Central memory CD8-positive, alpha-beta T cell (primary cell): Measurements from ENCODE around the gene CRLF1.

ENCODE experiments used
- ATAC-seq: fragments of 150-1000 bp; cut with Tn5 transposase; replicated peaks from 2 replicates; pipeline ENCODE4 v1.10.0; 2022; ENCODE audit warnings: mild to moderate bottlenecking, moderate FRiP score, moderate number of reproducible peaks; ENCODE audit not compliant: poor library complexity, severe bottlenecking; ENCODE audit errors: extremely low read depth
- DNase-seq, 2 donors: peaks; one replicate each; pipeline ENCODE4 v3.0.0; 2021; ENCODE audit warnings: low spot score in 2 of 2
- H3K27ac Mint-ChIP-seq: one replicate; pipeline ENCODE4 v1.8.0; 2022; ENCODE audit warnings: low read depth, mild to moderate bottlenecking, moderate library complexity, mixed read lengths
- H3K27me3 Mint-ChIP-seq: one replicate; pipeline ENCODE4 v1.8.0; 2022; ENCODE audit warnings: mixed read lengths
- H3K36me3 Mint-ChIP-seq: one replicate; pipeline ENCODE4 v1.8.0; 2022; ENCODE audit warnings: mild to moderate bottlenecking, moderate library complexity, mixed read lengths; ENCODE audit not compliant: insufficient read depth
- H3K4me1 Mint-ChIP-seq: one replicate; pipeline ENCODE4 v1.8.0; 2022; ENCODE audit warnings: mixed read lengths
- H3K4me3 Mint-ChIP-seq: one replicate; pipeline ENCODE4 v1.8.0; 2022; ENCODE audit warnings: mild to moderate bottlenecking, moderate library complexity, mixed read lengths
- H3K9me3 Mint-ChIP-seq: one replicate; pipeline ENCODE4 v1.8.0; 2022; ENCODE audit warnings: mixed read lengths

The CRLF1 gene

DNA sequence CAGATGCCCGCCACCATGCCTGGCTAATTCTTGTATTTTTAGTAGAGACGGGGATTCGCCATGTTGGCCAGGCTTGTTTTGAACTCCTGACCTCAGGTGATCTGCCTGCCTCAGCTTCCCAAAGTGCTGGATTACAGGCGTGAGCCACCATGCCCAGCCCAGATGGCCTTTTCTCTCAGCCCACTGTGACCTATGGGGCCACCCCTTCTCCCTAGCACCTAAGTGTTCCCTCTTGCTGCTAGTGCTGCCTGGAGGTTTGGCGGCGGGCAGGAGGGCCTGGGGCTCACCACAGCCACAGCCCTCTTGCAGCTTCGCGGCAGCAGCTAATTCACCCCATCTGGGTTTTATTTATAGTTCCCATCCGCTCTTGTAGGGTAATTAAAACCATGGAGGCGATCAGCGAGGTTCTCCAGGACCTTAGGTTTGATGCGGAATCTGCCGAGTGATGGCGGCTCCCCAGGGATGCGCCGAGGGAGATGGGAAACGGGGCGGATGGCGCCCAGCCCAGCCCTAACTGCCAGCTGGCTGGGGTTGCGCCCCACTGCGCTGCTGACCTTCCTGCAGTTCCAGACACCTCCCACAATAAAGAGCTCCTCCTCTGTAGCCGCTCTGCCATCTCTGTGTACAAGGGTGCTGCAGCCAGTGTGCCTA lies 14.7 kb downstream of the CRLF1 start:
- Mint-ChIP-seq H3K4me1 (peaks cover 32% of the 10 kb centered on the region), H3K36me3 (peaks cover 17% of the 10 kb centered on the region), H3K4me3 (no peak overlapping the region), H3K9me3 (no peaks in the 10 kb centered on the region), H3K27ac (peak overlapping the region; percentile 65), H3K27me3 (no peaks in the 10 kb centered on the region)
- no peak for ATAC-seq
- DNase-seq = no peak

DNA sequence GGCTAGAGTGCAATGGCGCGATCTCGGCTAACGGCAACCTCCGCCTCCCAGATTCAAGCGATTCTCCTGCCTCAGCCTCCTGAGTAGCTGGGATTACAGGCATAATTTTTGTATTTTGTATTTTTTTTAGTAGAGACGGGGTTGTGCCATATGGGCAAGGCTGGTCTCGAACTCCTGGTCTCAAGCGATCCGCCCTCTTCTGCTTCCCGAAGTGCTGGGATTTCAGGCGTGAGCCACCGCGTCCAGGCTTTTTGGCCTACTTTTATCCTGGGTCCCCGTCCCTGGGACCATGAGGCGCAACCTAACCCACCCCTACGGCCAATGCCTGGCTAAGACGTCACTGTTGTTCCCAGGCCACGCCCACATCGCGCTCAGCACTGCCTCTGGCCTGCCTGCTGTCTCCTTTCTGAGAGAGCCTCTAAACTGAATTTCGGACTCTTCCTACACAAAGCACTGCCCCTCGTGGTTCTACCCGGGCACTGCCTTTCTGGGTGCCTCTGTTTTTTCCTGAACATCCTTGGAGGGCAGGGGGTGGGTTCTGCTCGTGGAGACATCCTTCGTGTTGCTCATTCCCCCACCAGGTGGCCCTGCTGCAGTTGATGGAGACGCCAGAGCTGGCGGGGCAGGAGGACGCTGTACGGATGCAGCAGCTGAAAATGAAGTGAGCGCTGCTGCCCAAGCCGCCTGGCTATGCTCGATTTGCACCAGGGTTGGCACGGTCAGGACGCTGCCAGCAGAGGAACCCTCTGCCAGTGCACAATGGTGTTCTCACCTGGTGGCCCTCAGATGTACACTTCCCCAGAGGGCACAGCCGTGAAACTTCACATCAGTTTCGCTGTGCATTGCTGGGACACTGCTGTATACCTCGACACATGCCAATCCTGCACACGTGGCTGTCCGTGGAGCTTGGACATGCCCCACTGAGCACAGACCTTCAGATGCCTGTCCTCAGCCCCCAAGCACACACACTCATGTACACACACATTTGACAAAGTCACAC lies 16.0 kb downstream of the CRLF1 start:
- no peaks in the 10 kb centered on the region for H3K27me3 Mint-ChIP-seq
- H3K36me3 Mint-ChIP-seq = peaks cover 17% of the 10 kb centered on the region
- ATAC-seq (no peak), DNase-seq (no peak)
- H3K4me3 Mint-ChIP-seq = peak overlapping the region; percentile 82
- H3K4me1 Mint-ChIP-seq = peaks cover 31% of the 10 kb centered on the region
- no peaks in the 10 kb centered on the region for H3K9me3 Mint-ChIP-seq
- peak overlapping the region; percentile 87 for H3K27ac Mint-ChIP-seq

DNA sequence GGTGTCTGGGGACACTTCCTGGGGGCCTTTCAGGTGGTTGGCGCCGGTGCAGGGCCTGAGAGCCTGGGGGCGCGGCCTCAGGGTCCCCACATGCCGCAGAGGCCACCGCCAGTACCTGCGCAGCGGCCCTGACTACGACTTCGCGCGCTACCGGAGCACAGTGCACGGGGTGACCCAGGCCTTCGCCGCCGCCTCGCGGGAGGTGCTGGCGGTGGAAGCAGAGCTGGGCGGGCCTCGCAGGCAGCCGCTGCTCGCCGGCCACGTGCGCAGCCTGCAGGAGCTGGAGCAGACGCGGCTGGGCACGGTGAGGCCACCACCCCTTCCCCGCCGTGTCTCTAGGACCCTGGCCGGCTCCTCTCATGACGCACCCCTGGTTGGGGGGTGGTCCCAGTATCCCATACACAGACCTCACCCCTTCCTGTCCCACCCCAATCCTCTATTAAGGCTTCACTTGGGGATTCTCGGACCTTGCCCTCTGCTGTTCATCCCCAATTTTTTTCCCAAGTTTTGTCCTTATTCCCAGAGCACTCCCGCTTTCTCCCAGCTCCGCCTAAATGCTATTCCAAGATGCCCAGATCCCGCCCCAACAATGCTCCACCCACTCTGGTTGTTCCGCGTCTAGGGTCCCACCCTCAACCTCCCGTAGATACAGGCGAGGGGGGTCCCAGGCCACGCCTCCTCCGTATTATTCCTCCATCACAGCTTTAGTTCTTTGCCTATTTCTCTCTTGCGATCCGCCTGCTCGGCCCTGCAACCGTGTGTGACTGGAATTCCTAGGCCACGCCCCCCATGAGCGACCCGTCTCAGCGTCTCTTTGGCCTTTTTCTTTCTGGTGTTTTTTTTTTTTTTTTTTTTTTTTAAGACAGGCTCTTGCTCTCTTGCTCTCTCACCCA lies 17.0 kb downstream of the CRLF1 start:
- ATAC-seq (peak; percentile 74), DNase-seq (peak in 1 of 2 donors; percentile 60)
- peak overlapping the region; percentile 82 for H3K4me3 Mint-ChIP-seq
- no peaks in the 10 kb centered on the region for H3K27me3 Mint-ChIP-seq
- peak overlapping the region; percentile 87 for H3K27ac Mint-ChIP-seq
- H3K36me3 Mint-ChIP-seq = peaks cover 17% of the 10 kb centered on the region
- no peaks in the 10 kb centered on the region for H3K9me3 Mint-ChIP-seq
- peaks cover 32% of the 10 kb centered on the region for H3K4me1 Mint-ChIP-seq

DNA sequence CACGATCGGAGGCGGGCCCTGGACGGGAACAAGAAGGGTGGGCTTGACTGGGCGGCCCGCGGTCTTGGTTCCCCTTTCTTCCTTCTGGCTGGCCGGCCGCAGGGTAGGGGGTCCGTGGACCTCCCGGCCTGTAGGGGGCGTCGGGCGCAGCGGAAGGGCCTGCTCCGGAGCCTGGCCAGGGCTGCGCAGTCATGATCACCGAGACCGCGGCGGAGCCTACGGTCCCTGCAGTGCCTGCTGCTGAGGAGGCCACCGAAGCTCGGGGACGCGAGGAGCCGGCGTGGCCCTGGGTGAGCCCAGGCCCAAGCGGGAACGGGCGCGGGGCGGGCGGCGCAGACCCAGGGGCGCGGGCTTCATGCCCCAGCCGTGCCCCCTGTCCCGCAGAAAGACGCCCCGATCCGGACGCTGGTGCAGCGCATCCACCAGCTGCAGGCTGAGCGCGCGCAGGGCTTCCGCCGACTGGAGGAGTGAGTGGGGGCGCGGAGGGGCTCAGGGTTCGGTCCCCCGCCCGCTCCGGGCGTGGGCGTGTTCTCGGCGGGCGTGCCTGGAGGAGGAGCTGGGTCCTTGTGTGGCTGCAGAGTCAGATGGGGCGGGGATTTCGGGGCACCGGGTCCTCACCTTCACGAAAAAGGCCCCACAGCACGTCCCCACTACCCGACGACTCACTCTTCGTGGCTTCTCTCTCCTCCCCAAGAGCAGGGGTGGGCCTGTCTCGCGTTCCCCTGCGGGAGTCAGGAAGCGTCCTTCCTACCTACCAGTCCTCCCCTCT lies 17.8 kb downstream of the CRLF1 start, which contains the start of gene REX1BD:
Gene REX1BD (plus strand): TSS at position 188 of the 769 bp plus-strand sequence. CDS start 4 bp downstream, at position 192.
- Mint-ChIP-seq H3K27me3 (no peaks in the 10 kb centered on the region), H3K4me3 (peak within 1 kb of the TSS; percentile 82), H3K36me3 (peaks cover 17% of the 10 kb centered on the region), H3K27ac (peak within 1 kb of the TSS; percentile 87), H3K9me3 (no peaks in the 10 kb centered on the region), H3K4me1 (peaks cover 29% of the 10 kb centered on the region)
- DNase-seq = peak; percentile 78 to 82
- ATAC-seq = peak; percentile 69

DNA sequence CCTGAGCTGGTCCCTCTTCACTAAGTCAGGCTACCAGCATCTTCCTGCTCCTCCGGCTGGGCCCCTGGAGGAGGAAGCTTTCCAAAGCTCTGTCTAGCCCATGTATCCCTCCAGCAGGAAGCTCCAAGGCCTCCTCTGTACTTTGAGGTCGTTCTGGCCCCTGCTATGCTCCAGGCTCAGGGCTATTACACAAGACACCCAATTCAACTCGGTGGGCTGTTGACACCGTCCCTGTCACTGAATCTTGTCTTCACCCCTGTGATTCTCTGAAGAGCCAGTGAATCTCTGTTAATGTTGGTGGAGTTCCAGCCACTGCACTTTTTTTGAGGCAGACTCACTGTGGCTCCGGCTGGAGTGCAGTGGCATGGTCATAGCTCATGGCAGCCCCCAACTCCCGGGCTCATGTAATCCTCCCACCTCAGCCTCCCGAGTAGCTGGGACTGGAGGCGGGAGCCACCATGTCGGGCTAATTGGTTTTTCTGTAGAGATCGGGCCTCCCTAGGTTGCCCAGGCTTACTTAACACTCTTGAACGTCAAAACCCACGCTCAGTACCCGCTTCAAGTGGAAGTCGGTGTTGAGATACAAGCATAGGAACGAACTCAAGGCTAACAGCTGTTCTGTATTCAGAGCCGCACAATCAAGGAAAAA lies 18.5 kb downstream of the CRLF1 start:
- no peak for ATAC-seq
- Mint-ChIP-seq H3K36me3 (peaks cover 17% of the 10 kb centered on the region), H3K27ac (peak overlapping the region; percentile 67), H3K4me3 (peak overlapping the region; percentile 82), H3K27me3 (no peaks in the 10 kb centered on the region), H3K9me3 (no peaks in the 10 kb centered on the region), H3K4me1 (peaks cover 29% of the 10 kb centered on the region)
- no peak for DNase-seq

DNA sequence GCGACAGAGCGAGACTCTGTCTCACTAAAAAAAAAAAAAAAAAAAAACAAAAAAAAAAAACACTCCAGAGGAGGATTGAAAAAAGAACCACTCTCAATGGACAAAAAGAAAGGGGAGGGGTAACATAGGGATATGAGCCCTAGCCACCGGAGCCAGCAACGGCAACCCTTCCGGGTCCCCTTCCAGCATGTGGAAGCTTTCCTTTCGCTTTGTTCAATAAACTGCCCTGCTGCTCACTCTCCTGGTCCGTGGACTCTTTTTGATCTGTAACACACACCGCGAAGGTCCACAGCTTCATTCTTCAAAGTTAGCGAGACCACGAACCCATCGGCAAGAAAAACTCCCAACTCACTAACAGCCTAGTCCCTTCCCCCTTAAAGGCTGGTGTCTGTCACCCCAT lies 19.0 kb downstream of the CRLF1 start:
- DNase-seq (no peak), ATAC-seq (no peak)
- H3K9me3 Mint-ChIP-seq = no peaks in the 10 kb centered on the region
- no peak overlapping the region for H3K27ac Mint-ChIP-seq
- peaks cover 13% of the 10 kb centered on the region for H3K36me3 Mint-ChIP-seq
- H3K27me3 Mint-ChIP-seq = no peaks in the 10 kb centered on the region
- H3K4me1 Mint-ChIP-seq = peaks cover 29% of the 10 kb centered on the region
- H3K4me3 Mint-ChIP-seq = no peak overlapping the region

DNA sequence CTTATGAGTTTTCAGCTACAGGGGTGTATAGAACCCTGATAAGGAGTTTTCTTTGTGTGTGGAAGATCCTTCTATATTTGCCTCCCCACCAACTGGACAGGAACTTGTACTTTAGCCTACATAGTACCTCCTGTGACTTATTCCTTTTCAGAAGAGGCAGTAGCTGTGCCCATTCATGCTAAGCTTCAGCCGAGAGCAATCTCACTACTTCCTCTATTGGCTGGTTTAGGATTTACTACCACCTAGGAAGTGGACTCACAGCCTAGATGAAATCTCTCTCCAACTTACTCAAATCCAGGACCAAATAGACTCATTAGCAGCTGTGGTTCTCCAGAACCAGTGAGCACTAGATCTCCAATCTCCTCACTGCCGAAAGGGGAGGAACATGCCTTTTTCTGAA lies 20.3 kb downstream of the CRLF1 start:
- H3K9me3 Mint-ChIP-seq = no peaks in the 10 kb centered on the region
- H3K36me3 Mint-ChIP-seq = peaks cover 12% of the 10 kb centered on the region
- no peak for ATAC-seq
- H3K4me1 Mint-ChIP-seq = peaks cover 29% of the 10 kb centered on the region
- H3K27ac Mint-ChIP-seq = no peak overlapping the region
- H3K4me3 Mint-ChIP-seq = no peak overlapping the region
- H3K27me3 Mint-ChIP-seq = no peaks in the 10 kb centered on the region
- DNase-seq = no peak

DNA sequence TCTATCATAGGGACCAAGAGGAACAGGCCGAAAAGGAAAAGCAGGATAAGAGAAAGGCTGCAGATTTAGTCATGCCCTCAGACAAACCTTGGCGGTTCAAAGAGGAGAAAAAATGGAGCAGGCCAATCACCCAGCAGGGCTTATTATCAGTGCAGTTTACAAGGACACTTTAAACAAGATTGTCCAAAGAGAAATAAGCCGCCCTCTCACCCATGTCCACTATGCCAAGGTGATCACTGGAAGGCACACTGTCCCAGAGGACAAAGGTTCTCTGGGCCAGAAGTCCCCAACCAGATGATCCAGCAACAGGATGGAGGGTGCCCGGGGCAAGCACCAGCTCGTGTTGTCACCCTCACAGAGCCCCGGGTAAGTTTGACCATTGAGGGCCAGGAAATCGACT lies 26.3 kb downstream of the CRLF1 start:
- Mint-ChIP-seq H3K27ac (no peak overlapping the region), H3K36me3 (peaks cover 21% of the 10 kb centered on the region), H3K4me3 (no peak overlapping the region), H3K27me3 (no peaks in the 10 kb centered on the region), H3K4me1 (peaks cover 2% of the 10 kb centered on the region), H3K9me3 (no peaks in the 10 kb centered on the region)
- no peak for ATAC-seq
- no peak for DNase-seq

DNA sequence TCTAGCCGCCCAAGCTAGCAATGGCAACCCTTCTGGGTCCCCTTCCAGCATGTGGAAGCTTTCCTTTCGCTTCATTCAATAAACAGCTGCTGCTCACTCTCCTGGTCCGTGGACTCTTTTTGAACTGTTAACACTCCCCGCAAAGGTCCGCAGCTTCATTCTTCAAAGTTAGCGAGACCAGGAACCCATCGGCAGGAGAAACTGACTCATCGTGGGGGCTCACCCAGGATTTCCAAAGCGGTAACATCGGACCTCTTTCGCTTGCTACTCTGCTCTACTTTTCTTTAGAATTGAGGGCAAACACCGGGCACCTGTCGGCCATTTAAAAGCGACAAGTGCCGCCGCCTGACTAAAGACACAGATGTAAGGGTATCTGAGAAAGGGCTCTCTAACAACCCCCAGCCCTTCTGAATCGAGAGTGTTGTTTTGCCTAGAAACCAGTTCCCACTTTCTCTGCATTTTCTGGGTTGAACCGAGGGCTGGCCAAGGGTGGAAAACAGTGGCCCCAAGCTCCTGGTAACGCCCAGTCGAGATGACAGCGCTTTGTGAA lies 29.2 kb downstream of the CRLF1 start:
- Mint-ChIP-seq H3K27ac (no peak overlapping the region), H3K4me3 (no peak overlapping the region), H3K36me3 (peaks cover 42% of the 10 kb centered on the region), H3K27me3 (no peaks in the 10 kb centered on the region), H3K9me3 (no peaks in the 10 kb centered on the region), H3K4me1 (peaks cover 12% of the 10 kb centered on the region)
- ATAC-seq (no peak), DNase-seq (no peak)

DNA sequence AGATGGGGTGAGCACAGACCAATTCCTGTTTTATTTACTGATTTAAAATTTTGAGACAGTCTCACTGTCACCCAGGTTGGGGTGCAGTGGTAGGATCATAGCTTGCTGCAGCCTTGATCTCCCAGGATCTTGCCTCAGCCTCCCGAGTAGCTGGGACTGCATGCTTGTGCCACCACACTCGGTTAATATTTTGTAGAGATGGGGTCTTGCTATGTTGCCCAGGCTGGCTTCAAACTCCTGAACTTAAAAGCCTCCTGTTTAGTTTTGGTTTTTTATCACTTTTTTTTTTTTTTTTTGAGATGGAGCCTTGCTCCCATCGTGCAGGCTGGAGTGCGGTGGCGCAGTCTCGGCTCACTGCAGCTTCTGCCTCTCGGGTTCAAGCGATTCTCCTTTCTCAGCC lies 30.2 kb downstream of the CRLF1 start:
- peaks cover 23% of the 10 kb centered on the region for H3K4me1 Mint-ChIP-seq
- no peak overlapping the region for H3K27ac Mint-ChIP-seq
- DNase-seq = no peak
- H3K36me3 Mint-ChIP-seq = peaks cover 50% of the 10 kb centered on the region
- ATAC-seq = no peak
- H3K4me3 Mint-ChIP-seq = no peak overlapping the region
- no peaks in the 10 kb centered on the region for H3K27me3 Mint-ChIP-seq
- no peaks in the 10 kb centered on the region for H3K9me3 Mint-ChIP-seq

DNA sequence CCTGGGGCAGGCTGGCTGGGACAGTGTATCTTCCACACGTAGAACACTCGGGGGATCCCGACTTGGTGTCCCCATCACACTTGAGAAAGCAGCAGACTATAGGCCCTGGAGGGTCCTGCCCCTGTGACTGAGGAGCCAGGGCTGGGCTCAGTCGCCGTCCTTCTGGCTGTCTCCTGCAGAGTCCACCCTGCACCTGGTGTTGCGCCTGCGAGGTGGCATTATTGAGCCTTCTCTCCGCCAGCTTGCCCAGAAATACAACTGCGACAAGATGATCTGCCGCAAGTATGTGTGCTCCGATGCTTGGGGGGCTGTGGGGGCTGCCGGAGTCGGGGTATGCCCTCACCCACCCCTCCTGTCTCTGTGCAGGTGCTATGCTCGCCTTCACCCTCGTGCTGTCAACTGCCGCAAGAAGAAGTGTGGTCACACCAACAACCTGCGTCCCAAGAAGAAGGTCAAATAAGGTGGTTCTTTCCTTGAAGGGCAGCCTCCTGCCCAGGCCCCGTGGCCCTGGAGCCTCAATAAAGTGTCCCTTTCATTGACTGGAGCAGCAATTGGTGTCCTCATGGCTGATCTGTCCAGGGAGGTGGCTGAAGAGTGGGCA lies 31.8 kb downstream of the CRLF1 start:
- no peak overlapping the region for H3K4me3 Mint-ChIP-seq
- H3K27me3 Mint-ChIP-seq = no peaks in the 10 kb centered on the region
- peaks cover 25% of the 10 kb centered on the region for H3K4me1 Mint-ChIP-seq
- no peak overlapping the region for H3K27ac Mint-ChIP-seq
- no peak for DNase-seq
- ATAC-seq = no peak
- peaks cover 54% of the 10 kb centered on the region for H3K36me3 Mint-ChIP-seq
- H3K9me3 Mint-ChIP-seq = no peaks in the 10 kb centered on the region
